H1 (cell line): ENCODE measurements around the gene PLD5. TPM values are rescaled to one million over a fixed set of nuclear protein-coding genes. Genes with fewer than 3 reads are reported as not detected.

Source experiments
- CTCF ChIA-PET: fragments of 300-600 bp; sonication (Branson Sonifier 250); formaldehyde crosslinking; loops from one replicate; lab custom pipeline; 2021; ENCODE audit not compliant: partially characterized antibody; lab: Charles Lee
- POLR2A ChIA-PET: fragments of 300-600 bp; sonication (Branson Sonifier 250); formaldehyde crosslinking; loops from one replicate; lab custom pipeline; 2021; ENCODE audit warnings: inconsistent platforms; ENCODE audit not compliant: partially characterized antibody; lab: Charles Lee
- DNase-seq, 2 experiments: peaks; one replicate each; pipeline versions ENCODE4 v3.0.0 to v3.0.0-alpha.2; 2010 to 2022; ENCODE audit warnings: low spot score in 2 of 2, low read depth in 1 of 2, mixed read lengths in 1 of 2
- FAIRE-seq: peaks from 2 replicates; lab custom pipeline; 2011; peaks lifted over from hg19 to GRCh38; lab: Jason Lieb, UNC
- H2AFZ ChIP-seq: 2 replicates; pipeline ENCODE4 v1.8.1; 2012; ENCODE audit warnings: low read length, inconsistent platforms
- H2AK5ac ChIP-seq: 2 replicates; pipeline ENCODE4 v1.6.1; 2013; ENCODE audit warnings: low read depth, low read length
- H2BK120ac ChIP-seq: replicated peaks from 2 replicates; pipeline ENCODE3; 2013; ENCODE audit warnings: low read depth, low read length, inconsistent platforms
- H2BK12ac ChIP-seq: 2 replicates; pipeline ENCODE4 v1.6.1; 2013; ENCODE audit warnings: low read depth, low read length
- H2BK15ac ChIP-seq: 2 replicates; pipeline ENCODE4 v1.6.1; 2013; ENCODE audit warnings: low read length
- H2BK20ac ChIP-seq: 2 replicates; pipeline ENCODE4 v1.6.1; 2013; ENCODE audit warnings: low read length
- H2BK5ac ChIP-seq: 2 replicates; pipeline ENCODE4 v1.6.1; 2013; ENCODE audit warnings: low read depth, low read length
- H3K14ac ChIP-seq: 2 replicates; pipeline ENCODE4 v1.6.1; 2013; ENCODE audit warnings: inconsistent platforms; ENCODE audit not compliant: insufficient read length
- H3K18ac ChIP-seq: 2 replicates; pipeline ENCODE4 v1.6.1; 2013; ENCODE audit warnings: low read length; ENCODE audit errors: extremely low read depth
- H3K23ac ChIP-seq: 2 replicates; pipeline ENCODE4 v1.6.1; 2013; ENCODE audit warnings: inconsistent platforms; ENCODE audit not compliant: insufficient read length
- H3K23me2 ChIP-seq: 2 replicates; pipeline ENCODE4 v1.6.1; 2013; ENCODE audit warnings: low read depth, low read length
- H3K27ac ChIP-seq: 2 replicates; pipeline ENCODE4 v1.6.1; 2011; ENCODE audit warnings: low read depth, low read length, inconsistent platforms
- H3K27me3 ChIP-seq, 4 experiments: replicated peaks in 1 of 4; 1 replicate in 1 of 4; 2 replicates in 3 of 4; pipeline versions ENCODE4 v1.6.1 to v1.8.1; 2011 to 2013; ENCODE audit warnings: low read length in 3 of 4, mild to moderate bottlenecking in 3 of 4, inconsistent platforms in 2 of 4, mixed read lengths in 2 of 4, moderate library complexity in 1 of 4; ENCODE audit not compliant: control insufficient read depth in 3 of 4, insufficient read depth in 3 of 4; ENCODE audit errors: extremely low read depth in 1 of 4
- H3K36me3 ChIP-seq, 4 experiments: 2 replicates each; pipeline versions ENCODE4 v1.6.1 to v1.8.1; 2011 to 2013; ENCODE audit warnings: mild to moderate bottlenecking in 4 of 4, low read length in 3 of 4, moderate library complexity in 2 of 4, control low read depth in 1 of 4, inconsistent platforms in 1 of 4; ENCODE audit not compliant: insufficient read depth in 4 of 4, control insufficient read depth in 2 of 4
- H3K4ac ChIP-seq: replicated peaks from 2 replicates; pipeline ENCODE3; 2013; ENCODE audit warnings: low read length, low read depth, mixed read lengths, inconsistent platforms; ENCODE audit not compliant: insufficient read length
- H3K4me1 ChIP-seq, 4 experiments: replicated peaks in 1 of 4; 1 replicate in 1 of 4; 2 replicates in 3 of 4; pipeline versions ENCODE4 v1.6.1 to v1.8.1; 2011 to 2013; ENCODE audit warnings: low read length in 3 of 4, inconsistent platforms in 2 of 4, mixed read lengths in 1 of 4; ENCODE audit not compliant: insufficient read depth in 4 of 4, control insufficient read depth in 3 of 4
- H3K4me2 ChIP-seq, 2 experiments: 2 replicates each; pipeline versions ENCODE4 v1.6.1 to v1.8.1; 2011 to 2013; ENCODE audit warnings: low read depth in 2 of 2, low read length in 2 of 2, control low read depth in 1 of 2, inconsistent platforms in 1 of 2, mild to moderate bottlenecking in 1 of 2; ENCODE audit not compliant: insufficient read depth in 1 of 2
- H3K4me3 ChIP-seq, 4 experiments: fragments of 200-600, 300-600 bp in 1 of 4; sonication (generic), shearing (Covaris generic), sonication (Bioruptor Twin) in 1 of 4; 2 replicates each; pipeline versions ENCODE4 v1.5.1 to v1.8.1; 2011 to 2016; ENCODE audit warnings: low read length in 4 of 4, low read depth in 3 of 4, control low read depth in 2 of 4, inconsistent platforms in 2 of 4, mild to moderate bottlenecking in 2 of 4, mixed read lengths in 1 of 4, moderate library complexity in 1 of 4; ENCODE audit not compliant: insufficient read depth in 2 of 4; ENCODE audit errors: extremely low read depth in 1 of 4
- H3K56ac ChIP-seq: replicated peaks from 2 replicates; pipeline ENCODE3; 2013; ENCODE audit warnings: low read depth, mild to moderate bottlenecking, mixed read lengths, low read length, inconsistent platforms; ENCODE audit not compliant: insufficient read length
- H3K79me1 ChIP-seq: 2 replicates; pipeline ENCODE4 v1.6.1; 2013; ENCODE audit warnings: low read depth, low read length, control low read depth
- H3K79me2 ChIP-seq, 2 experiments: 2 replicates each; pipeline versions ENCODE4 v1.6.1 to v1.8.1; 2012 to 2013; ENCODE audit warnings: low read length in 2 of 2, mild to moderate bottlenecking in 2 of 2, inconsistent platforms in 1 of 2; ENCODE audit not compliant: insufficient read depth in 2 of 2, control insufficient read depth in 1 of 2
- H3K9ac ChIP-seq, 4 experiments: replicated peaks in 1 of 4; 1 replicate in 1 of 4; 2 replicates in 3 of 4; pipeline versions ENCODE4 v1.6.1 to v1.8.1; 2011 to 2013; ENCODE audit warnings: low read depth in 3 of 4, low read length in 3 of 4, control low read depth in 2 of 4, mild to moderate bottlenecking in 2 of 4, moderate library complexity in 2 of 4, inconsistent platforms in 1 of 4; ENCODE audit errors: extremely low read depth in 1 of 4
- H3K9me3 ChIP-seq, 2 experiments: 2 replicates each; pipeline versions ENCODE4 v1.6.1 to v1.8.1; 2012 to 2013; ENCODE audit warnings: mild to moderate bottlenecking in 2 of 2, moderate library complexity in 2 of 2, control low read depth in 1 of 2, inconsistent platforms in 1 of 2, low read depth in 1 of 2, low read length in 1 of 2, mixed read lengths in 1 of 2; ENCODE audit not compliant: insufficient read depth in 2 of 2
- H4K20me1 ChIP-seq, 2 experiments: replicated peaks in 1 of 2; 2 replicates each; pipeline versions ENCODE3 to v1.8.1; 2011 to 2013; ENCODE audit warnings: inconsistent platforms in 2 of 2, low read length in 2 of 2, mild to moderate bottlenecking in 1 of 2; ENCODE audit not compliant: insufficient read depth in 2 of 2, control insufficient read depth in 1 of 2
- H4K5ac ChIP-seq: 2 replicates; pipeline ENCODE4 v1.6.1; 2013; ENCODE audit warnings: low read length, low read depth, mixed read lengths, inconsistent platforms; ENCODE audit not compliant: insufficient read length
- H4K8ac ChIP-seq: 2 replicates; pipeline ENCODE4 v1.8.0; 2013; ENCODE audit warnings: mild to moderate bottlenecking, moderate library complexity, low read length, inconsistent platforms; ENCODE audit not compliant: insufficient read depth; ENCODE audit errors: extremely low read depth
- H4K91ac ChIP-seq: replicated peaks from 2 replicates; pipeline ENCODE3; 2013; ENCODE audit warnings: low read length, mixed read lengths, inconsistent platforms; ENCODE audit not compliant: insufficient read length
- HDAC2 ChIP-seq, 2 experiments: fragments of 300-600 bp in 1 of 2; sonication (generic) in 1 of 2; IDR thresholded peaks; 2 replicates each; pipeline ENCODE4 v1.6.1; 2011 to 2012; ENCODE audit warnings: low read depth in 2 of 2, low read length in 2 of 2, mild to moderate bottlenecking in 2 of 2, moderate library complexity in 2 of 2, borderline replicate concordance in 1 of 2, inconsistent platforms in 1 of 2
- JUND ChIP-seq: IDR thresholded peaks from 2 replicates; pipeline ENCODE4 v1.6.1; 2011; ENCODE audit warnings: mild to moderate bottlenecking, improper control_type of control experiment, low read length
- POLR2AphosphoS5 ChIP-seq: IDR thresholded peaks from 2 replicates; pipeline ENCODE4 v1.6.1; 2011; ENCODE audit warnings: low read depth, low read length
- SRF ChIP-seq: IDR thresholded peaks from 2 replicates; pipeline ENCODE4 v1.6.1; 2011; ENCODE audit warnings: mild to moderate bottlenecking, low read depth, low read length, moderate library complexity
- TCF12 ChIP-seq: IDR thresholded peaks from 2 replicates; pipeline ENCODE4 v1.6.1; 2011; ENCODE audit warnings: low read depth, mild to moderate bottlenecking, low read length
- WGBS, 2 experiments: shearing (Covaris generic) in 1 of 2; methylation state at CpG; one replicate each; pipeline versions ENCODE4 v1.1.6 to v1.1.7; 2013 to 2015; ENCODE audit warnings: low lambda C conversion rate in 2 of 2, mixed read lengths in 2 of 2, inconsistent platforms in 1 of 2, low coverage in 1 of 2, missing lambda C conversion rate in 1 of 2; ENCODE audit not compliant: insufficient replicate concordance in 2 of 2, insufficient coverage in 1 of 2, insufficient read length in 1 of 2; ENCODE audit errors: extremely low coverage in 1 of 2, missing lambda C conversion rate in 1 of 2; 5-methylcytosine and 5-hydroxymethylcytosine counted together
- polyA plus RNA-seq, 7 experiments: library from polyadenylated mRNA; depleted of rRNA in 3 of 7; stranded (reverse) in 5 of 7; unstranded in 2 of 7; fragments of >200 nt in 5 of 7; fragments of 200-250 nt in 2 of 7; gene quantifications; 1 replicate in 5 of 7; 2 replicates in 1 of 7; 4 replicates in 1 of 7; pipeline versions ENCODE4 v1.2.1 to v1.2.3, GENCODE V29; 2011 to 2013; ENCODE audit warnings: missing spikeins in 2 of 7, mixed read lengths in 2 of 7
- total RNA-seq: library from RNA; stranded (reverse); fragmentation: NEBNext Ultra II Directional; extraction: Animal tissue kit (Norgen Biotek cat#: 25700); gene quantifications from 2 replicates; pipeline ENCODE4 v1.2.1, GENCODE V29; 2021
- TF ChIP-seq, protein P1 (sequence below): IDR thresholded peaks from 2 replicates; pipeline ENCODE4 v1.6.1; 2011; ENCODE audit warnings: low read length, improper control_type of control experiment
- TF ChIP-seq, protein P2 (sequence below): IDR thresholded peaks from 2 replicates; pipeline ENCODE4 v1.6.1; 2011; ENCODE audit warnings: low read depth, mild to moderate bottlenecking, low read length; ENCODE audit not compliant: insufficient read depth

PLD5 gene
- total and polyA plus RNA-seq, 2 of the 8 experiments (the other 6 are each of a cell fraction or from before 2014, with no cell fraction given) = 0.86 to 8.5 TPM

DNA sequence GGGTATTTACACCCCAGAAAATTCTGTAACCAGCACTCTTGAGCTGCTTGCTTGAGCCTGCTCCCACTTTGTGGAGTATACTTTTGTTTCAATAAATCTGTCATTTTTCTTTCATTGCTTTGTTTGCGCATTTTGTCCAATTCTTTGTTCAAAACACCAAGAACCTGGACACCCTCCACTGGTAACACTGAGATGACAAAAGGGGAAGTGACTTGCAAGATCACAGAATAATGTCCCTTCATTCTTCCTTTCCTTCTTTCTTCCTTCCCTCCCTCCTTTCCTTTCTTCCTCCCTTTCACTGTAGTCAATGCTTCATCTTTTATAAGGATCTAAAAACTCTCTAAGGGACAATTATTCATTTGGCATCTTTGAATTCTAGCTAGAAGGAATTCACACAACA lies 391.1 kb downstream of the PLD5 start:
- H3K4ac ChIP-seq = no peak overlapping the region
- H2AFZ ChIP-seq = no peak overlapping the region
- H3K79me1 ChIP-seq = no peaks in the 10 kb centered on the region
- H3K4me1 ChIP-seq = no peaks in the 10 kb centered on the region
- H4K5ac ChIP-seq = no peak overlapping the region
- H2BK120ac ChIP-seq = no peak overlapping the region
- H4K91ac ChIP-seq = no peak overlapping the region
- H2BK12ac ChIP-seq = no peak overlapping the region
- no peak for TF ChIP-seq HDAC2 (IDR thresholded peaks at IDR 0.05; ENCODE audit: borderline replicate concordance in 1 of 2, low read depth in 2 of 2, low read length in 2 of 2)
- TF ChIP-seq POLR2AphosphoS5 = no peak
- TF ChIP-seq JUND = no peak
- TF ChIP-seq, protein P1, sequence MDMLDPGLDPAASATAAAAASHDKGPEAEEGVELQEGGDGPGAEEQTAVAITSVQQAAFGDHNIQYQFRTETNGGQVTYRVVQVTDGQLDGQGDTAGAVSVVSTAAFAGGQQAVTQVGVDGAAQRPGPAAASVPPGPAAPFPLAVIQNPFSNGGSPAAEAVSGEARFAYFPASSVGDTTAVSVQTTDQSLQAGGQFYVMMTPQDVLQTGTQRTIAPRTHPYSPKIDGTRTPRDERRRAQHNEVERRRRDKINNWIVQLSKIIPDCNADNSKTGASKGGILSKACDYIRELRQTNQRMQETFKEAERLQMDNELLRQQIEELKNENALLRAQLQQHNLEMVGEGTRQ = no peak
- TF ChIP-seq TCF12 = no peak
- TF ChIP-seq, protein P2, sequence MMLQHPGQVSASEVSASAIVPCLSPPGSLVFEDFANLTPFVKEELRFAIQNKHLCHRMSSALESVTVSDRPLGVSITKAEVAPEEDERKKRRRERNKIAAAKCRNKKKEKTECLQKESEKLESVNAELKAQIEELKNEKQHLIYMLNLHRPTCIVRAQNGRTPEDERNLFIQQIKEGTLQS = no peak
- TF ChIP-seq SRF = no peak
- no peaks in the 10 kb centered on the region for H3K36me3 ChIP-seq
- H4K20me1 ChIP-seq = no peaks in the 10 kb centered on the region
- no peak overlapping the region for H2BK5ac ChIP-seq
- H3K9ac ChIP-seq = no peak overlapping the region
- no peak overlapping the region for H4K8ac ChIP-seq
- no peak overlapping the region for H3K4me3 ChIP-seq
- CTCF ChIA-PET = no interaction called here
- no peak overlapping the region for H2BK15ac ChIP-seq
- 91% methylated on average over 1 of the region's 1 CpG; no CpG with 5 or more reads in 1 of the 2 experiments for WGBS, 2 experiments
- no peaks in the 10 kb centered on the region for H3K23me2 ChIP-seq
- POLR2A ChIA-PET = no interaction called here
- no peak overlapping the region for H3K18ac ChIP-seq
- FAIRE-seq = no peak
- no peak overlapping the region for H2AK5ac ChIP-seq
- no peak overlapping the region for H3K4me2 ChIP-seq
- no peak overlapping the region for H3K27ac ChIP-seq
- H3K23ac ChIP-seq = no peak overlapping the region
- no peak for DNase-seq
- H3K9me3 ChIP-seq = peaks cover 4 to 8% of the 10 kb centered on the region in 2 experiments; a peak in 2 of 4 replicates
- H3K79me2 ChIP-seq = no peaks in the 10 kb centered on the region
- H3K27me3 ChIP-seq = no peaks in the 10 kb centered on the region
- H3K14ac ChIP-seq = no peak overlapping the region
- no peak overlapping the region for H3K56ac ChIP-seq
- H2BK20ac ChIP-seq = no peak overlapping the region
